GM21737 (cell line): Measurements from ENCODE around the gene HOMER3.
"Not testable (repeated sequence)": the region's sequence is repeated elsewhere in the genome, so short reads cannot be mapped to it uniquely, and the experiment has no call there.

Experiments used
- ATAC-seq: cut with Tn5 transposase; IDR thresholded peaks from one replicate; pipeline ENCODE4 v1.9.1; 2021; ENCODE audit warnings: mild to moderate bottlenecking, moderate library complexity; ENCODE audit not compliant: unreplicated experiment

The HOMER3 gene

DNA sequence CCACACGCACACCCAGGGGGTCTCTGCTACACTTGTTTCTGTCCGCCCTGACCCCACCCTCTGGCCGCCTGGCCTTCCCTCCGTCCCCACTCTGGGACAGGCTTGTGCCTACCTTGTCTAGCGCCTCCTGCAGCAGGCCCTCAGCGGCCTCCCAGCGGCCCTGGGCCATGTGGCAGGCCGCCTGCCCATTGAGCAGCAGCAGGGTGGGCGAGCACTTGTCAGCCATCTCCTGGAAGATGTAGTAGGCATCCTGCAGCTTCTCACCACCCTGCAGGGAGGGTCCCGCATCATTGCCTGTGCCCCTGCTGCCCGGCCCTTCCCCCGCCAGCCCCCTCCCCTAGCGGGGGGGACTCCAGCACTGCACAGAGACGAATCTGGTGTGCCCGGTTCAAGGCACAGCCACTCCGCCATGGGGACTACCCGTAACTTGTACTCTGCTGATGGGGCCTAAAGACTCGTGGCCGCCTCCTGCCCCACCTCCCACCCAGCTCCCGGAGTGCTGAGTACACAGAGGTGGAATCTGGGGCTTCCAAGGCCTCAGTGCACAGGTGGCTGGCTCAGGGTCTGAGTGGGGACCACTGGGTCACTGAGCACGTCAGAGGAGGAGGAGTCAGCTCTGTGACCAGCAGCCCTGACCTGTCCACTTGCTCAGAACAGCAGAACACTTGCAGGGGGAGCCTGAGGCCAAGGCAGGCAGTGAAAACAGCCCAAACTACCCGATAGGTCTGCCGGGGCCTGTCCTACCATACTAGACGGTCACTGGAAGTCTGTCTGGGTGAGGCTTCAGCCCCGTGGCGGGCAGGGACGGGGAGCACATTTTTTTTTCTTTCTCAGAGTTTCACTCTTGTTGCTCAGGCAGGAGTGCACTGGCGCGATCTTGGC, 37.6 kb downstream of the HOMER3 start:
- no peak for ATAC-seq

DNA sequence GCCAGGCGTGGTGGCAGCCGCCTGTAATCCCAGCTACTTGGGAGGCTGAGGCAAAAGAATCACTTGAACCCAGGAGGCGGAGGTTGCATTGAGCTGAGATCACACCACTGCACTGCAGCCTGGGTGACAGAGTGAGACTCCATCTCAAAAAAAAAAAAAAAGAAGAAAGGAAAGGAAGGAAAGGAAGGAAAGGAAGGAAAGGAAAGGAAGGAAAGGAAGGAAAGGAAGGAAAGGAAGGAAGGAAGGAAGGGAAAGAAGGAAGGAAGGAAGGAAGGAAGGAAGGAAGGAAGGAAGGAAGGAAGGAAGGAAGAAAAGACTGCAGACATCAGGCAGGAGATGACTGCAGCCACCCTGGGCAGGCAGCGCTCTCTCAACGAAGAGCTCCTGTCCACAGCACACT, 38.5 kb downstream of the HOMER3 start:
- ATAC-seq = not testable (repeated sequence)

GRCh38 chr19:18901491-18901890, 39.5 kb downstream of the HOMER3 start:
- ATAC-seq = no peak

DNA sequence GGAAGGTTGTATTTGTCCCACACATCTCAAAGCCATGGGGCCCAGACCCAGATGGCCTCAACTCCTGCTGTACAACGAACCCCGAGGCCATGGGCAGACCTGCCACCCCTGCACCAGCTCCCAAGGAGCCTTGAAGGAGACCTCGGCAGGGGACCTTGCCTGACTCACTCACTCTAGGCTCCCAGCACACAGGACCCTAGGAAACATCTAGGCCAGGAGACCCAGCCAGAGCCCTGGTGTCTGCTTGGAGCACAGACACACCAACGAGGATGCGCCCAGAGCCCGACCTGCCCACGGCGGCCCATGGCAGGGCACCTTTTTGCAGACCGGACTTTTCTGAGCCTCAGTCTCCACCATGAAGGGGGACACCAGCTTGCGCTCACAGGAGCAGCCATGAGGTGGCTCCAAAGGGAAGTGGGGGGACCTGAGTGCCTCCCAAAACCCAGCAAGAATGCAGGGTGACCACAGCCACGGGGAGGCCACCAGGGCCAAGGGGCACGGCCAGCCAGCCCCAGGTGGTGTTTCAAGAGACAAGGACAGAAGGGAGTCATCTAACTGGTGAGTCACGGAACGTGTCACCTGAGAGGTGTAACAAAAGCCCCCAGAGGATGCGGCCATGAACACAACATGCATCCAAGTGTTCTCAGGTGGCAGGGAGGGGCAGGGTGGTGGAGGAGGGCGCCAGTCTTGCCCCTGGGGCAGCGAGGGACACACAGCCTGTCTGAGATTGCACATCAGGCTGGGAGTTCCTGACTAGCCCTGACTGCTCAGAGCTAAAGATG, 40.1 kb downstream of the HOMER3 start:
- ATAC-seq = no peak

- no peak for ATAC-seq
These were observed 41.1 kb downstream of the HOMER3 start for GRCh38 chr19:18899624-18900560.

DNA sequence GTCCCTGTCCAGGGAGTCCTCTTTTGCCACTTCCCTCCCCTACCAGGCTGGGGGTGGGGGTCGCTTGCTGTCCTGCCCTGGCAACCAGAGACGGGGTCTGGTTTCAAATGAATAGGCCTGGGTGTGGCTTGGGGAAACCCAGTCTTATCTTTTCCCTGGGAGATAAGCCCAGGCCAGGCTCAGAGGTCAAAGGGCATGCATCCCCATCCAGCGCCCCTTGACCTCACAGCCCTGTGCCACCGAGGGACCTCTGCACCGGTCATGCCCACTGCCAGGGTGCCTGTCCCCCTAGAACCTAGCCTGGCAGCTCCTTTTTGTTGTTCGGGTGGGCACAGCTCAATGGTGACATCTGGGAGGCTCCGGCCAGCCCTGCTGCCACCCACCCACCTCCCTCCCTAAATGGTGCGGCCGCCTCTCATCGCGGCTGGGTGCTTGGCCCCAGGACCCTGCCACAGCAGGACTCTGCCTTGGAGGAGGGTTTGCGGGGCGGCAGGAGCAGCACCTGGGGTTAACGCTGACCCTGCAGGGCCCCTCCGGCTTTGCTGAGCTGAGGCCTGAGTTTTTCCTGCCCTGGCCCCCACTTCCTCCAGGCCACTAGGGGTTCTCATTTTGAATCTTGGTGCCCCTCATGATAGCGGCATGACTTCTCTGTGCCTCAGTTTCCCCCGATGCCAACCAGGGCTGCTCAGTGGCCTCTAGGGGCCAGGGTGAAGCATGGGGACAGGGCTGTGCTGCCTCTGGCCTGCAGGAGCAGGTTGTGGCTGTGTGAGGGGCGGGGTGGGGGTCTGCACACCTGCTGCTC, 42.2 kb downstream of the HOMER3 start:
- ATAC-seq = no peak

DNA sequence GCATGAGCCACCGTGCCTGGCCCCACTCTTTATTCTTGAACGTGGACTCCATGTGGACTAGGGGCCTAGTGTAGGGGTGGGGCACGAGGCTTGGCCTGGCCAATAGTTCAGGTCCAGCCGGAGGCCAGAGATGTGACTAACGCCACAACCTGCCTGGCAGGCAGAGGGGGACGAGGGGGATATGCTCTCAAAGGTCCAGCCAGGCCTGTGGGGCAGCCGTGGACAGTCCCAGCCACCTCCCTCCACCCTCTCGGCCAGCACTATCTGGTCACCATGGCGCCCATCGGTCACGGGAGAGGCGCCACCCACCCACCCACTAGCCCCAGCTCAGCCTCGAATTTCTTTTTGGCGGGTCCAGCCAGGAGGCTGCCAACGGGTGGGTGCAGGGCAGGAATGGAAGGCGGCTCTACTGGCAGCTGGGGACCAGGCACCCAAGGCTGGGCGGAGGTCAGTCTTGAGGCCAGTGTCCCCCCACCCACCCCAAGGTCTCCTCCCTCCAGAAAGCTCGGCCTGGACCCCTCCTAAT, 42.9 kb downstream of the HOMER3 start:
- ATAC-seq = no peak

DNA sequence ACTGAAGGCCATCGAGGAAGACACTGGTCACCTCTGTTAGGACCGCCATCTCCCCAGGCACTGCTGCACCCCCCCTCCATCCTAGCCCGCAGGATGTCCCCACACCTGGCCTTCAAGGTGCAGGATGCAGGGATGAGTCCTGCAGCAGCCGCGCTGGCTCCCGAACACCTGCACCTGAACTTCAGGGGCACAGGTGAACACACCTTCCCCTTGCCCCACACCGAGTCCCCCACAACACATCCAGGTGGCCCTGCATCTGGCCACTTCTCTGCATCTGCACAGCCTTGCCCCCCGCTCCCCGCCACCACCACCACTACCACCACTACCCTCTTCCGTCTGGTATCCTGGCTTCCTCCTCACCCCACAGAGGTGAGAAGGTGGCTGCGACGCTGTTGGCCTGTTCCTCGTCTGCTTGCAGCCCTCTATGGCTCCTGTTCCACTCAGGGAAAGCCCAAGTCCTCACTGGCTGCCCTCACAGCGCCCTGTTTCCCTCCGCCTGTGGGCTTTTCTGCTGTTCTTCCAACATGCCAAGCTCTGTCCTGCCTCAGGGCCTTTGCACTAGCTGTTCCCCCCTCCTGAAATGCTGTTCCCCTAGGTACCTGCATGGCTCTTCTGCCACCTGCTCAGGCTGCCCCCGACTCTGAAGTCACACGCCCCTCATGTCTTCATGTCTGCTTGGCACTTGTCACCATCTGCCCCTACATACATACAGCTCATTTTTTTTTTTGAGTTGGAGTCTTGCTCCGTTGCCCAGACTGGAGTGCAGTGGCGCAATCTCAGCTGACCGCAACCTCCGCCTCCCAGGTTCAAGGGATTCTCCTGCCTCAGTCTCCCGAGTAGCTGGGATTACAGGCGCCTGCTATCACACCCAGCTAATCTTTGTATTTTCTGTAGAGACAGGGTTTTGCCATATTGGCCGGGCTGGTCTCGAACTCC, 43.7 kb downstream of the HOMER3 start:
- ATAC-seq = no peak

GRCh38 chr19:18896421-18896841, 44.6 kb downstream of the HOMER3 start:
- no peak for ATAC-seq

DNA sequence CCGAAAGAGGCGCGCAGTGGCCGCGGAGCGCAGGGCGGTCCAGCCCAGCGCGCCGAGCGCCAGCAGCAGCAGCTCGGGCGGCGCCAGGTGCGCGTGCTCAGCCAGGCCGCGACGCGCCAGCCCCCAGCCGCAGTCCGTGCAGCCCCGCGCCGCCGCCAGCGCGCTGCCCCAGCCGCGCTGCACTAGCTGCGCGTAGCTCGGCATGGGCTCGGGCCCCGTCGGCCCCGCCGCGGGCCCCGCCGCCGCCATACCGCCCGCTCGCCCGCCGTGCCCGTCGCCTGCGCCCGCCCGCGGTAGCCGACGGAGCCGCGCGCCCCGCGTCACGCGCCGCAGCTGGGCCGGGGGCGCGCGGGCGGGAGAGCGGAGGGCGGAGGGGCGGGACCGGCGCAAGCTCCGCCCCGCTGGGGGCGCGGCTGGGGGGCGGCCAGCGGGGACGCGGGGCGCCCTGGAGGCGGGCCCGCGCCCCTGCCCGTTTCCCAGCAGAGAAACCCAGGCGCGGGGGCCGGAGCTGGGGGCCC, 45.1 kb downstream of the HOMER3 start, which contains the start of gene CERS1:
CERS1 (minus strand) TSS at position 335 of the 518 bp plus-strand sequence; CDS start at position 249, 86 bp downstream.
- no peak for ATAC-seq

DNA sequence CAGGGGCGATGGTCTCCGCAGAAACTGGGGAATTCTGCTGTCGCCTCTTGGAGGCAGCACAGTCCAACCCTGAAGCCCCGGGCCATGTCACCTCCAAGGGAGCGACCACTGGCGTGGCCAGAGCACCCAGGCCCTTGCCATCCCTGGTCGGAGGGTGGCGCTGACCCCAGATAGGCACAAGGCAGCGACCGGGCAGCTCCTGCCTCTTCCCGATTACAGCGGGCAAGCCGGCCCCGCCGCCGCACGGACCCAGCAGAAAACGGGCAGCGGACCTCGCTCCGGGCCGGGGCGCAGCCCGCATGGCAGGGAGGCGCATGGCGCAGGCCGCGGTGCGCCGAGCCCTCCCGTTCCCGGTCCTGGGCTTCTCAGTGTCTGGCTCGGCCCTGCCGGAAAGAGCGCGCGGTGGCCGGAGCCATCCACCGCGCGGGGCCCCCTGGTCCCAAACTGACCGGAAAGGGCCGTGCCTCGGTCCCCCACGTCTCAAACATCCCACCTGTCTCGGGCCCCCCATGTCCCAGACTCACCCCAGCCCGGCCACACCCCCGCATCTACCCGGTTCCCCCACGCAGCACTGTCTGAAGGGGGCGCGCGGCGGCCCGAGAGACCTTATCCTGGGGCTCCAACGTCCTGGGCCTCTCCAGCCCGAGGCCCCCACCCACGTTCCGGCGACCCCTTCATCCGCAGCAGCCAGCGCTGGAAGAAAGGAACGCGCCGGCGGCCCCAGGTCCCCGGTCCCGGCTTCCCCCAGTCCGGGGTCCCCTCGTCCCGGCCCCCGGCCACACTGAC, 45.8 kb downstream of the HOMER3 start:
- no peak for ATAC-seq

GRCh38 chr19:18894254-18895037, 46.6 kb downstream of the HOMER3 start:
- ATAC-seq = no peak

GRCh38 chr19:18893587-18894253, 47.3 kb downstream of the HOMER3 start:
- ATAC-seq = no peak

DNA sequence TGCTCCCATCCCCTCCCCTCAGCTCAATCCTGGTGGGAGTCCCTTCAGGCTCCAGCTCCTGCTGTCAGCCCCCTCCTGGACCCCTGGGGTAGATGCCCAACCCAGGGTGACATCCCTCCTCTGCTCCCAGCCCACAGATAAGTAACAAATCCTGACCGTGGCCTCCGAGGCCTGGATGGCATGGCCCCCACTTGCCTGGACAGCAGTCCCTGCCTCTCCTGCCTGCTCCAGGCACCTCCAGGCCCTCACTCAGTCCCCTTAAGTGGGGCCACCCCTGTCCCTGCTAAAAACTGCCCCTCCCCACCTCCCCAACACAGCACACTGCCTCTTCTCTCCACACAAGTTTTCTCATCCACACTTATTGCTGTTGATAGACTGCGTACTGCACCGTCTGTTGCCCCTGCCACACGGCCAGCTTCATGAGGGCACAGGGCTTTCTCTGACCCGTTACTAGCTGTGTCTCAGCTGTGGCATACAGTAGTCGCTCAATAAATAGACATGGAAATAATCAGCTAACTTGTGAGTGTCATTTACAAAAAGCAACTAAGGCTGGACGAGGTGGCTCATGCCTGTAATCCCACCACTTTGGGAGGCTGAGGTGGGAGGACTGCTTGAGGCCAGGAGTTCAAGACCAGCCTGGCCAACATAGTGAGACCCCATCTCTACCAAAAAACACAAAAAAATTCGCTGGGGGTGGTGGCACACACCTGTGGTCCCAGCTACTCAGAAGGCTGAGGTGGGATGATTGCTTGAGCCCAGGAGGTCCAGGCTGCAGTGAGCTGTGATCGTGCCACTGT, 50.9 kb downstream of the HOMER3 start:
- ATAC-seq = no peak

DNA sequence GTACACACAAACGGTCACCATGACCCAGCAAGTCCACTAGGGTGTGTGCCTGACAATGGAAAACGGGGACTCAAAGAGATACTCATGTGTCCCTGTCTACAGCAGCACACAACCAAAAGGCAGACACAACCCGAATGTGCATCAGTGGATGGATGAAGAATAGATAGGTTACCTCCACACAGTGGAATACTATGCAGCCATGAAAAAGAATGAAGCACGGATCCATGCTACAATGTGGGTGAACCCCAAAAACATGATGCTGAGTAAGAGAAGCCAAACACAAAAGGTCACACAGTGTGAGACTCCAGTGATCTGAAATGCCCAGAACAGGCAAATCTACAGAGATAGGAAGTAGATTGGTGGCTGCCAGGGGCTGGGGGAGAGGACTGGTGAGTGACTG, 54.0 kb downstream of the HOMER3 start:
- ATAC-seq = no peak
